H9 (cell line): ENCODE data around the gene DAPK1. TPM values are rescaled to one million over a fixed set of nuclear protein-coding genes. Genes with fewer than 3 reads are reported as not detected.

Source experiments
- DNase-seq: peaks from one replicate; pipeline ENCODE4 v3.0.0-alpha.2; 2017
- H2AFZ ChIP-seq: one replicate; pipeline ENCODE4 v1.6.1; 2013; ENCODE audit warnings: mild to moderate bottlenecking, low read length, control low read depth, moderate library complexity
- H2AK5ac ChIP-seq: 2 replicates; pipeline ENCODE4 v1.6.1; 2013; ENCODE audit warnings: low read length, control low read depth, mixed read lengths; ENCODE audit not compliant: insufficient read length
- H2BK120ac ChIP-seq: one replicate; pipeline ENCODE4 v1.6.1; 2013; ENCODE audit warnings: low read depth, mild to moderate bottlenecking, low read length, control low read depth, inconsistent platforms; ENCODE audit not compliant: poor library complexity, severe bottlenecking
- H2BK12ac ChIP-seq: 2 replicates; pipeline ENCODE4 v1.6.1; 2013; ENCODE audit warnings: low read length, control low read depth, mixed read lengths, low read depth; ENCODE audit not compliant: insufficient read length
- H2BK15ac ChIP-seq: 2 replicates; pipeline ENCODE4 v1.6.1; 2013; ENCODE audit warnings: low read depth, low read length, control low read depth
- H2BK20ac ChIP-seq: one replicate; pipeline ENCODE4 v1.6.1; 2013; ENCODE audit warnings: low read depth, mild to moderate bottlenecking, low read length, control low read depth, inconsistent platforms; ENCODE audit not compliant: poor library complexity, severe bottlenecking
- H2BK5ac ChIP-seq: 2 replicates; pipeline ENCODE4 v1.6.1; 2013; ENCODE audit warnings: low read length, control low read depth, mixed read lengths; ENCODE audit not compliant: insufficient read length
- H3K14ac ChIP-seq: 2 replicates; pipeline ENCODE4 v1.6.1; 2013; ENCODE audit warnings: low read length, control low read depth; ENCODE audit not compliant: insufficient read depth
- H3K18ac ChIP-seq: 2 replicates; pipeline ENCODE4 v1.6.1; 2013; ENCODE audit warnings: low read depth, mild to moderate bottlenecking, mixed read lengths, low read length, control low read depth; ENCODE audit not compliant: insufficient read length
- H3K23ac ChIP-seq: 2 replicates; pipeline ENCODE4 v1.6.1; 2013; ENCODE audit warnings: low read length, control low read depth, mixed read lengths, low read depth; ENCODE audit not compliant: insufficient read length
- H3K23me2 ChIP-seq: 2 replicates; pipeline ENCODE4 v1.6.1; 2013; ENCODE audit warnings: low read depth, mild to moderate bottlenecking, mixed read lengths, low read length, control low read depth; ENCODE audit not compliant: insufficient read length, poor library complexity, severe bottlenecking
- H3K27ac ChIP-seq: 2 replicates; pipeline ENCODE4 v1.5.1; 2013; ENCODE audit warnings: low read length, control low read depth, mixed read lengths, low read depth; ENCODE audit not compliant: insufficient read length
- H3K27me3 ChIP-seq: 2 replicates; pipeline ENCODE4 v1.6.1; 2013; ENCODE audit warnings: low read length, control low read depth, inconsistent platforms; ENCODE audit not compliant: insufficient read depth
- H3K4ac ChIP-seq: 2 replicates; pipeline ENCODE4 v1.6.1; 2013; ENCODE audit warnings: low read depth, mild to moderate bottlenecking, control low read depth, inconsistent platforms, low read length, moderate library complexity
- H3K4me1 ChIP-seq: 2 replicates; pipeline ENCODE4 v1.6.1; 2013; ENCODE audit warnings: low read length, control low read depth, inconsistent platforms; ENCODE audit not compliant: insufficient read depth
- H3K4me2 ChIP-seq: 2 replicates; pipeline ENCODE4 v1.6.1; 2013; ENCODE audit warnings: low read length, control low read depth, mixed read lengths; ENCODE audit not compliant: insufficient read length, insufficient read depth
- H3K56ac ChIP-seq: 2 replicates; pipeline ENCODE4 v1.6.1; 2013; ENCODE audit warnings: low read depth, mild to moderate bottlenecking, mixed read lengths, low read length, control low read depth; ENCODE audit not compliant: insufficient read length
- H3K79me1 ChIP-seq: 2 replicates; pipeline ENCODE4 v1.6.1; 2013; ENCODE audit warnings: low read depth, mild to moderate bottlenecking, moderate library complexity, low read length, control low read depth, inconsistent platforms; ENCODE audit not compliant: insufficient read depth, poor library complexity, severe bottlenecking
- H3K79me2 ChIP-seq: 2 replicates; pipeline ENCODE4 v1.6.1; 2013; ENCODE audit warnings: low read length, control low read depth, inconsistent platforms; ENCODE audit not compliant: insufficient read depth
- H3K9ac ChIP-seq: 2 replicates; pipeline ENCODE4 v1.6.1; 2013; ENCODE audit warnings: low read length, control low read depth, mixed read lengths; ENCODE audit not compliant: insufficient read length; ENCODE audit errors: extremely low read depth
- H3K9me3 ChIP-seq: one replicate; pipeline ENCODE4 v1.6.1; 2013; ENCODE audit warnings: low read depth, low read length, inconsistent platforms; ENCODE audit not compliant: control insufficient read depth
- H3T11ph ChIP-seq: one replicate; pipeline ENCODE4 v1.6.1; 2013; ENCODE audit warnings: mild to moderate bottlenecking, low read length, control low read depth, inconsistent platforms
- H4K20me1 ChIP-seq: one replicate; pipeline ENCODE4 v1.6.1; 2013; ENCODE audit not compliant: control insufficient read depth, insufficient read length, insufficient read depth
- H4K5ac ChIP-seq: 2 replicates; pipeline ENCODE4 v1.6.1; 2013; ENCODE audit warnings: low read depth, mild to moderate bottlenecking, mixed read lengths, low read length, control low read depth; ENCODE audit not compliant: insufficient read length
- H4K8ac ChIP-seq: replicated peaks from 2 replicates; pipeline ENCODE4 v1.6.1; 2013; ENCODE audit warnings: low read length, control low read depth, mixed read lengths, low read depth; ENCODE audit not compliant: insufficient read length
- H4K91ac ChIP-seq: 2 replicates; pipeline ENCODE4 v1.6.1; 2013; ENCODE audit warnings: low read depth, mild to moderate bottlenecking, moderate library complexity, mixed read lengths, low read length, control low read depth; ENCODE audit not compliant: insufficient read length
- H3K27ac Mint-ChIP-seq, 3 experiments: 2 replicates in 2 of 3; 3 replicates in 1 of 3; pipeline ENCODE4 v1.8.0; 2020 to 2021; ENCODE audit warnings: mixed read lengths in 3 of 3, mild to moderate bottlenecking in 1 of 3, moderate library complexity in 1 of 3
- H3K27me3 Mint-ChIP-seq: 2 replicates; pipeline ENCODE4 v1.8.0; 2021; ENCODE audit warnings: low read depth, mild to moderate bottlenecking, moderate library complexity, mixed read lengths
- H3K36me3 Mint-ChIP-seq, 3 experiments: 2 replicates in 2 of 3; 3 replicates in 1 of 3; pipeline ENCODE4 v1.8.0; 2020 to 2021; ENCODE audit warnings: low read depth in 3 of 3, mixed read lengths in 3 of 3; ENCODE audit not compliant: insufficient read depth in 1 of 3
- H3K4me1 Mint-ChIP-seq, 2 experiments: 2 replicates each; pipeline ENCODE4 v1.8.0; 2020; ENCODE audit warnings: mixed read lengths in 2 of 2
- H3K4me3 Mint-ChIP-seq, 2 experiments: 2 replicates in 1 of 2; 3 replicates in 1 of 2; pipeline ENCODE4 v1.8.0; 2020 to 2021; ENCODE audit warnings: mild to moderate bottlenecking in 2 of 2, mixed read lengths in 2 of 2, moderate library complexity in 1 of 2
- H3K9me3 Mint-ChIP-seq, 2 experiments: 2 replicates in 1 of 2; 3 replicates in 1 of 2; pipeline ENCODE4 v1.8.0; 2020; ENCODE audit warnings: mild to moderate bottlenecking in 2 of 2, mixed read lengths in 2 of 2, moderate library complexity in 1 of 2
- CTCF ChIP-seq: fragments of 200-600 bp; sonication (generic); conservative IDR thresholded peaks from 3 replicates; pipeline ENCODE4 v1.8.0; 2021; ENCODE audit warnings: antibody characterized with exemption, mild to moderate bottlenecking
- whole genome bisulfite sequencing: extraction: QIAGEN DNeasy Blood & Tissue Kit; methylation state at CpG from one replicate; pipeline ENCODE4 v1.1.7; 2013; ENCODE audit warnings: missing lambda C conversion rate, low lambda C conversion rate, mixed read lengths; ENCODE audit not compliant: insufficient read length; ENCODE audit errors: extremely low coverage; 5-methylcytosine and 5-hydroxymethylcytosine counted together
- total RNA-seq: library from RNA; stranded (reverse); gene quantifications from 2 replicates; pipeline ENCODE4 v1.2.1, GENCODE V29; 2021

DAPK1 gene
- total RNA-seq, 1 experiment from 2014 or later, result 79.4 TPM

GRCh38 chr9:87676976-87677775 lies 179.5 kb downstream of the DAPK1 start:
- Histone ChIP-seq H3K4me1 (no peaks in the 10 kb centered on the region), H3K18ac (no peak overlapping the region), H3K4ac (no peak overlapping the region), H3K14ac (no peak overlapping the region), H4K8ac (no peak overlapping the region), H2BK12ac (no peak overlapping the region), H3K56ac (no peak overlapping the region), H3K23me2 (no peaks in the 10 kb centered on the region), H2BK5ac (no peak overlapping the region), H3K9ac (no peak overlapping the region), H2AK5ac (no peak overlapping the region), H2BK120ac (no peak overlapping the region), H3K4me2 (no peak overlapping the region), H3K27me3 (no peaks in the 10 kb centered on the region), H3K9me3 (no peaks in the 10 kb centered on the region), H4K20me1 (no peaks in the 10 kb centered on the region), H2BK20ac (no peak overlapping the region), H3K27ac (no peak overlapping the region), H3K79me2 (no peaks in the 10 kb centered on the region), H3K23ac (no peak overlapping the region), H3K79me1 (no peaks in the 10 kb centered on the region), H4K91ac (no peak overlapping the region), H2AFZ (no peak overlapping the region), H2BK15ac (no peak overlapping the region), H4K5ac (no peak overlapping the region), H3T11ph (no peak overlapping the region)
- H3K36me3 Mint-ChIP-seq, result peaks cover 19 to 37% (median 33%) of the 10 kb centered on the region in 3 experiments; a peak in 6 of 7 replicates
- H3K27me3 Mint-ChIP-seq, result no peaks in the 10 kb centered on the region
- peaks cover 0 to 3% of the 10 kb centered on the region in 2 experiments; a peak in 1 of 4 replicates for H3K4me1 Mint-ChIP-seq
- no peak for TF ChIP-seq CTCF
- H3K4me3 Mint-ChIP-seq, result no peak overlapping the region
- peak; percentile 23 for DNase-seq
- H3K27ac Mint-ChIP-seq, result peak overlapping the region in 1 of 3 experiments; percentile 50; a peak in 2 of 7 replicates
- no CpG with 5 or more reads among the region's 14 CpGs for WGBS
- no peaks in the 10 kb centered on the region for H3K9me3 Mint-ChIP-seq
